Endothelial cell of umbilical vein (primary cell): ENCODE measurements around the gene IL36B. TPM values are rescaled to one million over a fixed set of nuclear protein-coding genes. Genes with fewer than 3 reads are reported as not detected.

ENCODE experiments used
- BruUV-seq: library from RNA; stranded (reverse); fragments of 400-500 nt; replicated peaks from 2 replicates; lab custom pipeline; 2021; lab: Mats Ljungman, UMichigan
- CTCF ChIA-PET: fragments of 300-600, 350-600 bp; sonication (Branson Sonifier 250); formaldehyde crosslinking; loops from one replicate; lab custom pipeline; 2021; ENCODE audit warnings: antibody characterized with exemption, inconsistent platforms; lab: Charles Lee
- POLR2A ChIA-PET: fragments of 300-600, 350-600 bp; sonication (Branson Sonifier 250); formaldehyde crosslinking; loops from one replicate; lab custom pipeline; 2021; ENCODE audit warnings: antibody characterized with exemption, inconsistent platforms; lab: Charles Lee
- DNase-seq: peaks from one replicate; pipeline ENCODE4 v3.0.0-alpha.2; 2011; ENCODE audit warnings: low read depth, low spot score
- FAIRE-seq: peaks from 2 replicates; lab custom pipeline; 2011; peaks lifted over from hg19 to GRCh38; lab: Jason Lieb, UNC
- H2AFZ ChIP-seq: 2 replicates; pipeline ENCODE4 v1.6.0; 2012; ENCODE audit warnings: low read depth, low read length, control low read depth, inconsistent platforms
- H3K27ac ChIP-seq: 2 replicates; pipeline ENCODE4 v1.5.1; 2011; ENCODE audit warnings: low read depth, mild to moderate bottlenecking, control low read depth, low read length, moderate library complexity; ENCODE audit not compliant: insufficient read depth
- H3K27me3 ChIP-seq, 2 experiments: 2 replicates each; pipeline versions ENCODE4 v1.6.0 to v1.6.1; 2011; ENCODE audit warnings: low read length in 2 of 2, mixed read lengths in 1 of 2; ENCODE audit not compliant: control insufficient read depth in 2 of 2, insufficient read depth in 2 of 2
- H3K36me3 ChIP-seq, 2 experiments: 2 replicates in 1 of 2; 3 replicates in 1 of 2; pipeline ENCODE4 v1.5.1; 2011; ENCODE audit warnings: low read length in 2 of 2, mild to moderate bottlenecking in 1 of 2, moderate library complexity in 1 of 2; ENCODE audit not compliant: control insufficient read depth in 2 of 2, insufficient read depth in 2 of 2; ENCODE audit errors: extremely low read depth in 1 of 2
- H3K4me1 ChIP-seq: 3 replicates; pipeline ENCODE4 v1.5.1; 2011; ENCODE audit warnings: mild to moderate bottlenecking, low read length; ENCODE audit not compliant: control insufficient read depth, insufficient read depth; ENCODE audit errors: extremely low read depth
- H3K4me2 ChIP-seq: 2 replicates; pipeline ENCODE4 v1.6.1; 2011; ENCODE audit warnings: low read length, control low read depth, mixed read lengths; ENCODE audit not compliant: insufficient read depth
- H3K4me3 ChIP-seq, 3 experiments: fragments of 200-600 bp in 1 of 3; sonication (generic), shearing (Covaris generic) in 1 of 3; replicated peaks in 1 of 3; 2 replicates each; pipeline ENCODE4 v1.5.1; 2011 to 2016; ENCODE audit warnings: control low read depth in 3 of 3, low read length in 3 of 3, mild to moderate bottlenecking in 2 of 3, inconsistent platforms in 1 of 3, low read depth in 1 of 3, moderate library complexity in 1 of 3; ENCODE audit not compliant: insufficient read depth in 1 of 3
- H3K79me2 ChIP-seq: 2 replicates; pipeline ENCODE4 v1.6.0; 2012; ENCODE audit warnings: low read length, inconsistent platforms; ENCODE audit not compliant: control insufficient read depth, insufficient read depth
- H3K9ac ChIP-seq: replicated peaks from 2 replicates; pipeline ENCODE3; 2011; ENCODE audit warnings: low read length, control low read depth; ENCODE audit not compliant: insufficient read depth; ENCODE audit errors: extremely low read depth
- H3K9me1 ChIP-seq: replicated peaks from 3 replicates; pipeline ENCODE4 v1.6.0; 2011; ENCODE audit warnings: mild to moderate bottlenecking, low read length; ENCODE audit not compliant: control insufficient read depth, insufficient read depth; ENCODE audit errors: extremely low read depth
- H3K9me3 ChIP-seq: replicated peaks from 2 replicates; pipeline ENCODE4 v1.5.1; 2012; ENCODE audit warnings: low read length, inconsistent platforms; ENCODE audit not compliant: control insufficient read depth, insufficient read depth
- H4K20me1 ChIP-seq: replicated peaks from 2 replicates; pipeline ENCODE3; 2011; ENCODE audit warnings: mild to moderate bottlenecking, low read length; ENCODE audit not compliant: control insufficient read depth, insufficient read depth; ENCODE audit errors: extremely low read depth
- EZH2 ChIP-seq: IDR thresholded peaks from 2 replicates; pipeline ENCODE4 v1.6.1; 2012; ENCODE audit warnings: borderline replicate concordance, low read depth, mild to moderate bottlenecking, moderate library complexity, low read length, inconsistent platforms; ENCODE audit not compliant: severe bottlenecking
- FOS ChIP-seq: IDR thresholded peaks from 2 replicates; pipeline ENCODE4 v1.6.1; 2011; ENCODE audit warnings: mild to moderate bottlenecking, low read length, moderate library complexity, borderline replicate concordance; ENCODE audit not compliant: insufficient read depth
- GATA2 ChIP-seq: IDR thresholded peaks from 2 replicates; pipeline ENCODE4 v1.7.0; 2011; ENCODE audit warnings: low read depth, mild to moderate bottlenecking, moderate library complexity, mixed read lengths, low read length; ENCODE audit not compliant: insufficient read length, insufficient read depth
- JUN ChIP-seq: IDR thresholded peaks from 2 replicates; pipeline ENCODE4 v1.6.1; 2011; ENCODE audit warnings: borderline replicate concordance, low read depth; ENCODE audit not compliant: insufficient read length, insufficient read depth
- MYC ChIP-seq: IDR thresholded peaks from one replicate; pipeline ENCODE4 v1.6.1; 2011; ENCODE audit warnings: mild to moderate bottlenecking, low read depth, low read length
- POLR2A ChIP-seq: IDR thresholded peaks from 2 replicates; pipeline ENCODE4 v1.6.1; 2012; ENCODE audit warnings: low read depth, mild to moderate bottlenecking, control low read depth, low read length
- POLR2AphosphoS5 ChIP-seq: IDR thresholded peaks from 2 replicates; pipeline ENCODE4 v1.6.1; 2012; ENCODE audit warnings: low read depth, mild to moderate bottlenecking, control low read depth, low read length, moderate library complexity; ENCODE audit not compliant: insufficient read depth
- dilution Hi-C: fragments of 300-500 bp; cut with MboI; formaldehyde crosslinking; loops from one replicate; pipeline ENCODE4 v1.15.0; 2019; ENCODE audit warnings: low sequenced_read_pairs; ENCODE audit not compliant: extremely low pct_ligation_motif_present
- intact Hi-C: fragments of 100-400 bp; cut with micrococcal nuclease; formaldehyde crosslinking; loops from one replicate; pipeline ENCODE4 v1.10.0; 2022
- polyA plus RNA-seq, 4 experiments: library from polyadenylated mRNA; depleted of rRNA in 3 of 4; stranded (reverse) in 3 of 4; unstranded in 1 of 4; fragments of >200 nt; gene quantifications; 2 replicates each; pipeline versions ENCODE4 v1.2.1 to v1.2.3, GENCODE V29; 2011 to 2012; ENCODE audit warnings: missing spikeins in 1 of 4
- total RNA-seq: library from RNA; stranded (reverse); gene quantifications from 2 replicates; pipeline ENCODE4 v1.2.3, GENCODE V29; 2021
- TF ChIP-seq, protein P1 (sequence below): IDR thresholded peaks from 2 replicates; pipeline ENCODE4 v1.6.1; 2011; ENCODE audit not compliant: insufficient read depth, insufficient read length
- TF ChIP-seq, protein P2 (sequence below), 2 donors: IDR thresholded peaks; 1 replicate in 1 of 2; 2 replicates in 1 of 2; pipeline ENCODE4 v1.5.1; 2011; ENCODE audit warnings: low read length in 2 of 2, mild to moderate bottlenecking in 2 of 2, moderate library complexity in 2 of 2, control low read depth in 1 of 2, inconsistent platforms in 1 of 2, low read depth in 1 of 2; ENCODE audit not compliant: insufficient read depth in 1 of 2; ENCODE audit errors: extremely low read depth in 1 of 2

IL36B gene
- total and polyA plus RNA-seq, 2 donors (not counting 3 experiments of a cell fraction or from before 2014, with no cell fraction given) = not detected

DNA sequence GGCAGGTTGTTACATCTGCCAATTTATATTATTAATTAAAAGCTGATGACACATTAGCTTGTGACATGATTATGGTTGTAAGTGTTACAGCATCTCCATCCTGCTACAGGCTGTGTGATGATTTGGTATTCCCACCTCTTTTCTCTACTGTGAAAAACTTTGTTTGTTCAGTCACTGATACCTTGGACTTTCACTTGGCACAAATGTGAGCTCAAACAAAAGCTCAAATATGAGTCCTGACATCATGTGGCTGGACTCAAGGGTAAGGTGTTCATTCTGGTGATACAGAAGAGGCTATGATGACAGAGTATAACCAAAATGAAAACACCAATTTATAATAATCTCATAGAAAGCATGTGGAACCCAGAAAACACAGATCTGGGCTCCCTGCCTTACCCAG is 58.8 kb downstream of the IL36B start:
- no peaks in the 10 kb centered on the region for H4K20me1 ChIP-seq
- no peak overlapping the region for H3K9ac ChIP-seq
- no peaks in the 10 kb centered on the region for H3K79me2 ChIP-seq
- CTCF ChIA-PET = no interaction called here
- POLR2A ChIA-PET = no interaction called here
- no peaks in the 10 kb centered on the region for H3K9me1 ChIP-seq
- H3K36me3 ChIP-seq = no peaks in the 10 kb centered on the region
- peaks cover 0 to 3% of the 10 kb centered on the region in 2 experiments for H3K27me3 ChIP-seq
- no peak for DNase-seq
- TF ChIP-seq FOS (no peak), EZH2 (no peak), JUN (no peak), POLR2A (no peak), POLR2AphosphoS5 (no peak), MYC (no peak), GATA2 (no peak)
- TF ChIP-seq, protein P1, sequence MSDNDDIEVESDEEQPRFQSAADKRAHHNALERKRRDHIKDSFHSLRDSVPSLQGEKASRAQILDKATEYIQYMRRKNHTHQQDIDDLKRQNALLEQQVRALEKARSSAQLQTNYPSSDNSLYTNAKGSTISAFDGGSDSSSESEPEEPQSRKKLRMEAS = no peak
- TF ChIP-seq, protein P2, sequence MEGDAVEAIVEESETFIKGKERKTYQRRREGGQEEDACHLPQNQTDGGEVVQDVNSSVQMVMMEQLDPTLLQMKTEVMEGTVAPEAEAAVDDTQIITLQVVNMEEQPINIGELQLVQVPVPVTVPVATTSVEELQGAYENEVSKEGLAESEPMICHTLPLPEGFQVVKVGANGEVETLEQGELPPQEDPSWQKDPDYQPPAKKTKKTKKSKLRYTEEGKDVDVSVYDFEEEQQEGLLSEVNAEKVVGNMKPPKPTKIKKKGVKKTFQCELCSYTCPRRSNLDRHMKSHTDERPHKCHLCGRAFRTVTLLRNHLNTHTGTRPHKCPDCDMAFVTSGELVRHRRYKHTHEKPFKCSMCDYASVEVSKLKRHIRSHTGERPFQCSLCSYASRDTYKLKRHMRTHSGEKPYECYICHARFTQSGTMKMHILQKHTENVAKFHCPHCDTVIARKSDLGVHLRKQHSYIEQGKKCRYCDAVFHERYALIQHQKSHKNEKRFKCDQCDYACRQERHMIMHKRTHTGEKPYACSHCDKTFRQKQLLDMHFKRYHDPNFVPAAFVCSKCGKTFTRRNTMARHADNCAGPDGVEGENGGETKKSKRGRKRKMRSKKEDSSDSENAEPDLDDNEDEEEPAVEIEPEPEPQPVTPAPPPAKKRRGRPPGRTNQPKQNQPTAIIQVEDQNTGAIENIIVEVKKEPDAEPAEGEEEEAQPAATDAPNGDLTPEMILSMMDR (IDR thresholded peaks at IDR 0.05; ENCODE audit: extremely low read depth in 1 of 2, insufficient read depth in 1 of 2, low read depth in 1 of 2, low read length in 2 of 2) = no peak
- H3K4me3 ChIP-seq = no peak overlapping the region
- no peak overlapping the region for H3K4me2 ChIP-seq
- BruUV-seq = no TSS peak
- no peak overlapping the region for H3K27ac ChIP-seq
- no peaks in the 10 kb centered on the region for H3K4me1 ChIP-seq
- intact Hi-C loops = no loop called here
- no peaks in the 10 kb centered on the region for H3K9me3 ChIP-seq
- dilution Hi-C loops = no loop called here
- no peak overlapping the region for H2AFZ ChIP-seq
- no peak for FAIRE-seq
